Chondrocyte (in vitro differentiated cells): Measurements from ENCODE around the gene MBOAT2. TPM values are rescaled to one million over a fixed set of nuclear protein-coding genes. Genes with fewer than 3 reads are reported as not detected.

ENCODE experiments used
- DNase-seq: peaks from one replicate; pipeline ENCODE4 v3.0.0; 2021; ENCODE audit warnings: mixed read lengths, low spot score
- H3K27ac Mint-ChIP-seq: one replicate; pipeline ENCODE4 v1.8.0; 2021; ENCODE audit warnings: mild to moderate bottlenecking, moderate library complexity, mixed read lengths; ENCODE audit not compliant: unreplicated experiment
- H3K27me3 Mint-ChIP-seq: 2 replicates; pipeline ENCODE4 v1.8.0; 2021; ENCODE audit warnings: low read depth, mixed read lengths
- H3K36me3 Mint-ChIP-seq: 2 replicates; pipeline ENCODE4 v1.8.0; 2021; ENCODE audit warnings: low read depth, mixed read lengths
- H3K4me1 Mint-ChIP-seq: 2 replicates; pipeline ENCODE4 v1.8.0; 2021; ENCODE audit warnings: low read depth, mild to moderate bottlenecking, mixed read lengths
- H3K4me3 Mint-ChIP-seq: one replicate; pipeline ENCODE4 v1.8.0; 2021; ENCODE audit warnings: mild to moderate bottlenecking, moderate library complexity, mixed read lengths; ENCODE audit not compliant: unreplicated experiment
- H3K9me3 Mint-ChIP-seq: 2 replicates; pipeline ENCODE4 v1.8.0; 2021; ENCODE audit warnings: low read depth, mixed read lengths
- CTCF ChIP-seq: fragments of 200-600 bp; sonication (generic); IDR thresholded peaks from 2 replicates; pipeline ENCODE4 v1.5.0; 2021; ENCODE audit warnings: antibody characterized with exemption, mild to moderate bottlenecking, moderate library complexity
- total RNA-seq: library from RNA; stranded (reverse); gene quantifications from 3 replicates; pipeline ENCODE4 v1.2.1, GENCODE V29; 2021

Gene MBOAT2
- total RNA-seq, 1 donor from 2014 or later: 40.2 TPM

DNA sequence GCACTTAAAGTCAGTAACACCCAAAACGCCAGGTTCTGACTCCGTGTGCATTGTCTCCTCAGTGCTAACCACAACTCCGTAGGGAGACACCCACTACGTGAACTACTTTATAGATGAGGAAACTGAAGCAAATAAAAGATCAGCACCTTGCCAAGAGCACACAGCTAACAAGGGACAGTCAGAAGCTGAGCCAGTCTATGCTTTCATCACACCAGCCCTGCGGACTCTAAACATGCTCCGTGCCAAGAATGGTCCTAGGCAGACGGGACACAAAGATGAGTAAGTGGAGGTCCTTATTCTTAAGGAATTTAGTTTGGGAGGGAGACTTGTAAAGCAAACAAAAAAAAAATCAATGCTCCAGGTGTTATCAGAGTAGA lies 9.6 kb downstream of the MBOAT2 start:
- H3K4me1 Mint-ChIP-seq: peaks cover 22% of the 10 kb centered on the region
- TF ChIP-seq CTCF: no peak
- H3K27me3 Mint-ChIP-seq: no peaks in the 10 kb centered on the region
- no peaks in the 10 kb centered on the region for H3K9me3 Mint-ChIP-seq
- no peaks in the 10 kb centered on the region for H3K36me3 Mint-ChIP-seq
- H3K4me3 Mint-ChIP-seq: no peak overlapping the region
- DNase-seq: no peak
- no peak overlapping the region for H3K27ac Mint-ChIP-seq

- no peak for DNase-seq
- H3K27me3 Mint-ChIP-seq: no peaks in the 10 kb centered on the region
- no peak overlapping the region for H3K4me3 Mint-ChIP-seq
- no peaks in the 10 kb centered on the region for H3K9me3 Mint-ChIP-seq
- no peak for TF ChIP-seq CTCF
- H3K36me3 Mint-ChIP-seq: no peaks in the 10 kb centered on the region
- H3K27ac Mint-ChIP-seq: no peak overlapping the region
- H3K4me1 Mint-ChIP-seq: peaks cover 20% of the 10 kb centered on the region
These were observed 10.1 kb downstream of the MBOAT2 start for GRCh38 chr2:8993196-8993901.

GRCh38 chr2:8992643-8993042 lies 10.8 kb downstream of the MBOAT2 start:
- Mint-ChIP-seq H3K4me3 (no peak overlapping the region), H3K9me3 (no peaks in the 10 kb centered on the region), H3K27ac (no peak overlapping the region), H3K27me3 (no peaks in the 10 kb centered on the region), H3K4me1 (peaks cover 19% of the 10 kb centered on the region), H3K36me3 (no peaks in the 10 kb centered on the region)
- no peak for DNase-seq
- no peak for TF ChIP-seq CTCF

- DNase-seq: no peak
- H3K4me1 Mint-ChIP-seq: peaks cover 35% of the 10 kb centered on the region
- no peak overlapping the region for H3K27ac Mint-ChIP-seq
- no peaks in the 10 kb centered on the region for H3K27me3 Mint-ChIP-seq
- no peaks in the 10 kb centered on the region for H3K36me3 Mint-ChIP-seq
- H3K4me3 Mint-ChIP-seq: no peak overlapping the region
- no peak for TF ChIP-seq CTCF
- H3K9me3 Mint-ChIP-seq: no peaks in the 10 kb centered on the region
These were observed 13.9 kb downstream of the MBOAT2 start for GRCh38 chr2:8989536-8990079.

GRCh38 chr2:8987410-8987809 lies 16.1 kb downstream of the MBOAT2 start:
- no peak for DNase-seq
- no peak for TF ChIP-seq CTCF
- Mint-ChIP-seq H3K4me1 (peaks cover 39% of the 10 kb centered on the region), H3K4me3 (no peak overlapping the region), H3K36me3 (no peaks in the 10 kb centered on the region), H3K27ac (peak overlapping the region; percentile 54), H3K27me3 (no peaks in the 10 kb centered on the region), H3K9me3 (no peaks in the 10 kb centered on the region)
